Measurements from ENCODE around the gene TOPORS.
"Not testable (repeated sequence)": the region's sequence is repeated elsewhere in the genome, so short reads cannot be mapped to it uniquely, and the experiment has no call there.

TOPORS gene

GRCh38 chr9:32565967-32566366 is 13.6 kb upstream of the TOPORS start:
- no peak for DNase-seq

GRCh38 chr9:32558408-32558934 is 6.1 kb upstream of the TOPORS start:
- DNase-seq: no peak

- no peak for DNase-seq
Measured at GRCh38 chr9:32554591-32554990, 2.2 kb upstream of the TOPORS start.

GRCh38 chr9:32554107-32554506 is 1.7 kb upstream of the TOPORS start:
- DNase-seq: no peak

GRCh38 chr9:32551276-32552051 is 922 bp downstream of the TOPORS start:
- DNase-seq: no peak

- peak; percentile 68 for DNase-seq
Measured at GRCh38 chr9:32550562-32551275, 1.7 kb downstream of the TOPORS start.

GRCh38 chr9:32550150-32550561 is 2.2 kb downstream of the TOPORS start:
- DNase-seq: no peak

- DNase-seq: not testable (repeated sequence)
Measured at GRCh38 chr9:32548213-32548612, 4.2 kb downstream of the TOPORS start.

GRCh38 chr9:32545884-32546283 is 6.5 kb downstream of the TOPORS start:
- no peak for DNase-seq

- DNase-seq: no peak
Measured at GRCh38 chr9:32543047-32543446, 9.3 kb downstream of the TOPORS start.

- DNase-seq: no peak
Measured at GRCh38 chr9:32533816-32534215, 18.6 kb downstream of the TOPORS start.

GRCh38 chr9:32533336-32533735 is 19.1 kb downstream of the TOPORS start:
- no peak for DNase-seq

- DNase-seq: no peak
Measured at GRCh38 chr9:32526707-32527048, 25.7 kb downstream of the TOPORS start.

- peak; percentile 73 for DNase-seq
Measured at GRCh38 chr9:32526041-32526706, 26.2 kb downstream of the TOPORS start, which contains the start of gene RIGI. RIGI (minus strand) TSS chr9:32526196; CDS start chr9:32526166, 30 bp downstream.

- DNase-seq: no peak
Measured at GRCh38 chr9:32525709-32526030, 26.7 kb downstream of the TOPORS start.

- DNase-seq: no peak
Measured at GRCh38 chr9:32524892-32525708, 27.3 kb downstream of the TOPORS start.

GRCh38 chr9:32524558-32524891 is 27.9 kb downstream of the TOPORS start:
- DNase-seq: not testable (repeated sequence)

- no peak for DNase-seq
Measured at GRCh38 chr9:32523910-32524309, 28.5 kb downstream of the TOPORS start.

- no peak for DNase-seq
Measured at GRCh38 chr9:32518276-32518675, 34.1 kb downstream of the TOPORS start.

GRCh38 chr9:32516241-32516640 is 36.1 kb downstream of the TOPORS start:
- DNase-seq: no peak

- DNase-seq: no peak
Measured at GRCh38 chr9:32508728-32509127, 43.7 kb downstream of the TOPORS start.

GRCh38 chr9:32503008-32503407 is 49.4 kb downstream of the TOPORS start:
- no peak for DNase-seq

GRCh38 chr9:32502464-32502863 is 49.9 kb downstream of the TOPORS start:
- no peak for DNase-seq
